ENCODE results near the gene PCED1B. TPM values are rescaled to one million over a fixed set of nuclear protein-coding genes. Genes with fewer than 3 reads are reported as not detected.

Gene PCED1B
- total RNA-seq, 3 donors from 2014 or later = 1.6 to 6.2 (median 5.1) TPM

GRCh38 chr12:47188576-47189441 lies 109.4 kb downstream of the PCED1B start:
- no peak overlapping the region for H3K4me3 ChIP-seq
- H3K27ac ChIP-seq = peak overlapping the region in 1 of 2 donors; percentile 40
- H3K36me3 ChIP-seq = no peaks in the 10 kb centered on the region
- H3K27me3 ChIP-seq = no peaks in the 10 kb centered on the region
- intact Hi-C loops (cut with DNase I; ENCODE audit: low total_unique reads) = no loop called here
- no peaks in the 10 kb centered on the region for H3K9me3 ChIP-seq
- TF ChIP-seq POLR2AphosphoS5 (IDR thresholded peaks at IDR 0.05) = no peak
- no peak for TF ChIP-seq CTCF (IDR thresholded peaks at IDR 0.05)
- TF ChIP-seq POLR2A (IDR thresholded peaks at IDR 0.05) = no peak
- no peak for DNase-seq (ENCODE audit: low spot score in 2 of 2)
- peaks cover 0 to 5% of the 10 kb centered on the region in 2 donors for H3K4me1 ChIP-seq

GRCh38 chr12:47189728-47190127 lies 110.3 kb downstream of the PCED1B start:
- no peaks in the 10 kb centered on the region for H3K27me3 ChIP-seq
- no peaks in the 10 kb centered on the region for H3K9me3 ChIP-seq
- intact Hi-C loops (cut with DNase I; ENCODE audit: low total_unique reads) = no loop called here
- H3K4me1 ChIP-seq = no peaks in the 10 kb centered on the region
- TF ChIP-seq POLR2A (IDR thresholded peaks at IDR 0.05) (no peak), CTCF (IDR thresholded peaks at IDR 0.05) (no peak), POLR2AphosphoS5 (IDR thresholded peaks at IDR 0.05) (no peak)
- H3K4me3 ChIP-seq = no peak overlapping the region
- H3K36me3 ChIP-seq = no peaks in the 10 kb centered on the region
- H3K27ac ChIP-seq = no peak overlapping the region
- no peak for DNase-seq (ENCODE audit: low spot score in 2 of 2)

GRCh38 chr12:47190271-47190750 lies 110.9 kb downstream of the PCED1B start:
- H3K9me3 ChIP-seq = no peaks in the 10 kb centered on the region
- H3K4me3 ChIP-seq = no peak overlapping the region
- H3K27me3 ChIP-seq = no peaks in the 10 kb centered on the region
- no peaks in the 10 kb centered on the region for H3K36me3 ChIP-seq
- no peak for DNase-seq (ENCODE audit: low spot score in 2 of 2)
- H3K4me1 ChIP-seq = no peaks in the 10 kb centered on the region
- intact Hi-C loops (cut with DNase I; ENCODE audit: low total_unique reads) = no loop called here
- H3K27ac ChIP-seq = peak overlapping the region in 1 of 2 donors; percentile 17
- no peak for TF ChIP-seq POLR2A (IDR thresholded peaks at IDR 0.05)
- TF ChIP-seq CTCF (IDR thresholded peaks at IDR 0.05) = no peak
- no peak for TF ChIP-seq POLR2AphosphoS5 (IDR thresholded peaks at IDR 0.05)

- intact Hi-C loops (cut with DNase I; ENCODE audit: low total_unique reads) = no loop called here
- no peaks in the 10 kb centered on the region for H3K36me3 ChIP-seq
- TF ChIP-seq POLR2A (IDR thresholded peaks at IDR 0.05) (no peak), CTCF (IDR thresholded peaks at IDR 0.05) (no peak), POLR2AphosphoS5 (IDR thresholded peaks at IDR 0.05) (no peak)
- H3K27ac ChIP-seq = peak overlapping the region in 1 of 2 donors; percentile 17
- no peaks in the 10 kb centered on the region for H3K4me1 ChIP-seq
- no peak overlapping the region for H3K4me3 ChIP-seq
- DNase-seq (ENCODE audit: low spot score in 2 of 2) = no peak
- no peaks in the 10 kb centered on the region for H3K9me3 ChIP-seq
- H3K27me3 ChIP-seq = no peaks in the 10 kb centered on the region
These were observed 111.5 kb downstream of the PCED1B start for GRCh38 chr12:47190905-47191304.

GRCh38 chr12:47192051-47192450 lies 112.6 kb downstream of the PCED1B start:
- H3K4me3 ChIP-seq = no peak overlapping the region
- intact Hi-C loops (cut with DNase I; ENCODE audit: low total_unique reads) = no loop called here
- H3K27ac ChIP-seq = no peak overlapping the region

More at GRCh38 chr12:47192051-47192450, 112.6 kb downstream of the PCED1B start:
- TF ChIP-seq POLR2AphosphoS5 (IDR thresholded peaks at IDR 0.05) (no peak), CTCF (IDR thresholded peaks at IDR 0.05) (no peak), POLR2A (IDR thresholded peaks at IDR 0.05) (no peak)
- Histone ChIP-seq H3K27me3 (no peaks in the 10 kb centered on the region), H3K9me3 (no peaks in the 10 kb centered on the region), H3K4me1 (no peaks in the 10 kb centered on the region), H3K36me3 (no peaks in the 10 kb centered on the region)
- DNase-seq (ENCODE audit: low spot score in 2 of 2) = no peak
